ENCODE results near the gene RNF126.
A peak's percentile ranks its signal among the peaks of the same experiment; 100 is the strongest.

- peak; percentile 44 for TF ChIP-seq CTCF (IDR thresholded peaks at IDR 0.05; ENCODE audit: poor library complexity)
- TF ChIP-seq EZH2phosphoT487 (IDR thresholded peaks at IDR 0.05; ENCODE audit: low read depth, severe bottlenecking, unreplicated experiment): no peak
- no peak for TF ChIP-seq EZH2 (IDR thresholded peaks at IDR 0.05; ENCODE audit: borderline replicate concordance)
Measured at GRCh38 chr19:680287-681028, 17.4 kb upstream of the RNF126 start.

All from hepatocyte (in vitro differentiated cells).